IPS-NIHi11 (cell line): ENCODE measurements around the gene COL4A3.
A peak's percentile ranks its signal among the peaks of the same experiment; 100 is the strongest.
"Not testable (repeated sequence)": the region's sequence is repeated elsewhere in the genome, so short reads cannot be mapped to it uniquely, and the experiment has no call there.

Experiments used
- DNase-seq: peaks from one replicate; pipeline ENCODE4 v3.0.0; 2012; ENCODE audit warnings: mixed read lengths, low spot score

Gene COL4A3

DNA sequence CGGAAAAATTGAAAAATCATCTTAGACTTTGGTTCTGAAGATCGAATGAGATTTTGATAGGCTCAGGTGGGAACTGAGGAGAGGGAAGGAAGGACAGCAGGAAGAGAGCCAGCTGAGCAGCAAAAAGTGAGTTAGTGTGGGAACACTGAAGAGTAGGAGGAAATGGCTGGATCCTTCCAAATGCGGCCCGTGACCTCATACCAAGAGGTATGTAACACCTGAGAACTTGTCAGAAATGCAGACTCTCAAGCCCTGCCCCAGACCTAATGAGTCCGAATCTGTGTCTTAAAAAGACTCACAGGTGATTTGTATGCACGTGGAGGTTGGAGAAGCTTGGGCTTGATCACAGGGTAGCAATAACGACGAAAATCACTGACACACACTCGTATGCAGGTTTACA is 42.0 kb downstream of the COL4A3 start:
- no peak for DNase-seq

DNA sequence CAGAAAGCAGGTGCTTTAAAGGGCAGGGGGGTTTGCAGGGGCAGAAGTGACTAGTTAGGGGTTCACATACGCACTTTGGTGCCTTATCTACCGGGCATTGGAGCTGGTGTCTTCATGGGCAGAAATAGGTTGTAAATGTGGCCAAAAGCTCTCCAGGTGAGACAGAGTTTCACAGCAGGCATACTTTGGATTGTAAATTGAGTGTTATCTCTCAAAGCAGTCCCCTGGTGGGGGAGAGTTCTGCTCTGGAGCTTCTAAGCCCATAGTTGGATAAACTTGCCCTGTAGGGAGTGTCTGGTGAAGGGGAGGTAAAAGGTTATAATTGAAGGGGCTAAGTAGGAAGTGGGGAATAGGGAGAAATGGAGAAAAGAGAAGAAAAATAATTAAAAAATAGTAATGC is 43.1 kb downstream of the COL4A3 start:
- no peak for DNase-seq

- no peak for DNase-seq
Observed at GRCh38 chr2:227214622-227215041, 50.2 kb downstream of the COL4A3 start.

DNA sequence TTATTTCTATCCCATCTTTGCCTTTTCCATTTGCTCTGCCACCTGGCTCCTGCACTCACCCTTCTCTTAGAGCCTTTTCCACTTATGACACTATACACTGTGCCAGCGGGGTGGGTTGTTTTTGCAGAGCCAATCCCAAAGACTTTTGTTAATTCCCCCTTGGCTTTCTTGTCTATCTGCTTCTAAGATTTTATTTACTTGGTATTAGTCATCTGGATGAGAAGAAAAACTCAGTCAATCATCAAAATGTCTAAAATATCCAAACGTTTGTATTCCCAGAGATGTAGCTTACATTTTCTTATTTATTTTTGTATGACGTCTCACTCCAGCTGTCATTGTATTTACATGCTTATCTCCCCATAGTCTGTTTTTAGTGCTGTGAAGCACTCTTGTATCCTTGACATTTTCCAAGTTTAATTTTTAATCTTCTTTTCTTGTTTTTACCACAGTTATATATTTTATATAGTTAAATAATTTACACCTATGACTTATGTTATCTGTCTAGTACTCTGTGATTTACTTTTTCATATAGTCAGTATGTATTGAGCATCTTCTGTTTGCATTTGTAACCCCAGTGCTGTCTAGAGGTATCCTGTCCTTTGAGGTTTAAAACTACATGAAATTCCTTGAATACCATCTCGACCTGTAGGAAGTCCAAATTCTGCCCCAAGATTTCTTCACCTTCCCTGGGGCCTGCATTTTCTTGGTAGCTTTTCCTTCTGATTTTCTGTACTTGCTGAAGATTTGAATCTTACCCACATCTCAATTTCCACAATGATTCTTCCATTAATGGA is 55.1 kb downstream of the COL4A3 start:
- no peak for DNase-seq

DNA sequence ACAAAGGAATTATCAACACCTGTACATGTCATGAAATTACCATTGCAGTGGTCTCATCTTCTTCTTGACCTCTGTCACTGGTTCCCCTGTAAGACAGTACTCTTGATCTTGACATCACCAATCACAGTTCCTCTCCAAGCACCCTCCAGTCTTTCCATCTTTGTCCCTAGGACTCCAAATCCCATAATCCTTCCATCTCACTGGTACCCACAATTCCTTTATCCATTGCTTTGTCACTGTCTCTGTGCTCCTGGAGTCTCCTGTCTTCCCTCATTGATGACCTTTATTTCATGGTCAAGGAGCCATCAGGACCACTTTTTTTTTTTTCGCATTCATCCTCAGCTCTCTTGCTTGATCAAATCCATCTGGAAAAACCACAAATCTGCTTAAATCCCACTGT is 56.7 kb downstream of the COL4A3 start:
- DNase-seq: peak; percentile 35

DNA sequence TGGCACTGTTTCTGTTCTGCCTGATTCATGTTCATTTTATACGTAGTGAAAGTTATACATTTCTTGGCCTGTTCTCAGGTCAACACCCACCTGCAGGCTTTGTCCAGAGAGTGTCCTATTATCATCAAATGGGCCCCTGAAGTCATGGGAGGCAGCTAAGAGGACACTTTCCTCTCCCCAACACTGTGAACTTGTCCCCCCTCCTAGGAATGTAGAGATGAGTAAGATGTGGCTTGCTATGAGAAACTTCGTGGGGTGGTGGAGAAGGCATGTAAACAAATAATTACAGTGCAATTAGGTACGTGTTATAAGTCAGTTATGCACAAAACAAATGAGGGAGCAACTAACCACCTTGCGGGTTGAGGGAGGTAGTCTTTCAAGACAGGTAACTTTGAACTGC is 57.9 kb downstream of the COL4A3 start:
- no peak for DNase-seq

DNA sequence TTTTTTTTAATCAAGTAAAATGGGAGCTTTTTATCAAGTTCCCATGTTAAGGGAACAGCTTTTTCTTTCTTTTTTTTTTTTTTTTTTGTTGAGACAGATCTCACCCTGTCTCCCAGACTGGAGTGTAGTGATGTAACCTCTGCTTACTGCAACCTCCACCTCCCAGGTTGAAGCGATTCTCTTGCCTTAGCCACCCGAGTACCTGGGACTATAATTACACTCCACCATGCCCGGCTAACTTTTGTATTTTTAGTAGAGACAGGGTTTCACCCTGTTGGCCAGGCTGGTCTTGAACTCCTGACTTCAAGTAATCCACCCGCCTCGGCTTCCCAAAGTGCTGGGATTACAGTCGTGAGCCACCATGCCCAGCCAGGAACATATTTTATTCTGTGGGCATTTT is 61.2 kb downstream of the COL4A3 start:
- not testable (repeated sequence) for DNase-seq

GRCh38 chr2:227228061-227228667 is 63.7 kb downstream of the COL4A3 start:
- DNase-seq: peak; percentile 24

- DNase-seq: no peak
Observed at GRCh38 chr2:227230151-227230550, 65.7 kb downstream of the COL4A3 start.

GRCh38 chr2:227234429-227234828 is 70.0 kb downstream of the COL4A3 start:
- no peak for DNase-seq

DNA sequence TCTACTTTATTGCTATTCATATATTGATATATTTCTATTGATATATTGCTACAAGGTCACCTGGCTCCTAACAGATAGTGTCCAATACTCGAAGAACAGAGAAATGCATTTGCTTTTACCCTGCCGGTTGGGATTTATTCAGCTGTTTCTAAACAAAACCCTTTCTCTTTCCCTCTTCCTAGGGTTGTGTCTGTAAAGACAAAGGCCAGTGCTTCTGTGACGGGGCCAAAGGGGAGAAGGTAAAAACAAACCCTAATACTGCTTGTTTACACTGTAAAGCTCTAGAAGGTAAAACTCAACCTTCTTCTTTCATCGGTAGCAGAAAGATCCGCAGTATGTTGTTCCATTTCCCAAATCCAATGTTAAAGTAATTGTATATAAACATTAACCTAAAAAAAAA is 73.4 kb downstream of the COL4A3 start:
- DNase-seq: no peak

GRCh38 chr2:227238238-227239237 is 74.1 kb downstream of the COL4A3 start:
- peak; percentile 63 for DNase-seq

DNA sequence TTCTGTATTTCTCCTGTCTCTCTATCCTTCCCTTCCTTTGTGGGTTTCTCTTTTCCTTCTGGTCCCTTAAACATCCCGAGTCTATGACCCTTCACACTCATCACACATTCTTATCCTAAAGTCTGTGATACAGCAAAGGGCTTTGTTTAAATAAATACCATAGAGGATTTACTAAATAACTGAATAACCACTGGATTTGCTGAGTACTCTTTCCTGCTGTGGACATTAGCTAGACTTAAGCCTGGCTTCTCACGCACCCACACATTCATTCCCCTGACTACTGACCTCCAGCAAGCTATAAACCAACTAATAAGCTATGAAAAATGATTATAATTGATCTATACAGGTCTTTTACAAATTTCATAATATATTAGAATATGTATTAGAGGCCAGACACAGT is 76.6 kb downstream of the COL4A3 start:
- DNase-seq: no peak

DNA sequence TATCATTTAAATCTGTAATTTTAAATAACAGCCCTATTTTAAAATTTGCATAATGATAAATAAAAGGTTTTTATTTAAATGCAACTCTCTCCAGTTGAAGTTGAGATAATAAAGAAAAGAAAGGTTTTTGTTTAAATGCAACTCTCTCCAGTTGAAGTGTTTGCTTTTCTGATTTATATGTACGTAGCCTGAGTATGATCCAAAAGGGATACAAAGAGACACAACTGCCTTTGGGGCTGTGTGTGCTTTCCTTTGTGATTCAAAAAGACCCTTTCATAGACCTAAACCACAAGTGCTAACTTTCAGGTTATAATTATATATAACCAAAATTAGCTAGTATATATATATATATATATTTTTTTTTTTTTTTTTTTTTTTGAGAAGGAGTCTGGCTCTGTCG is 84.5 kb downstream of the COL4A3 start:
- DNase-seq: no peak

- no peak for DNase-seq
Observed at GRCh38 chr2:227252831-227253230, 88.4 kb downstream of the COL4A3 start.

- DNase-seq: no peak
Observed at GRCh38 chr2:227256605-227257004, 92.2 kb downstream of the COL4A3 start.

DNA sequence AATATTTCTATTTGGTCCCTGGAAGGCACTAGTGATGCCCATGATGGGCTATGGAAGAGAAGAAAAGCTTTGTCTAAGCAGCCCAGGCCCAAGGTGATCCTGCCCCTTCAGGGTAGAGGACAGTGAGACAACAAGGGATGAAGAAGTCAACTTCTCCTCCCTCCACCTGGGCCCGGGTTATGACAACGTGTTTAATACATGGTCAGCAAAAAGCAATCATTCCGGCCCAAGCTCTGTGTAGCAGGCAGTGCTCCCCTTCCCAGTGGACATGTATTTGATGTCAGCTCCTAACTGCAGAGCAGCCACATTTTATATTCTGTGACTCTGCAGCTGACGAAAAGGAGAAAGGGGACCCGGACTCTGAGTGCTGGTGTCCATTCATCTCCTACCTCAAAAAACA is 93.4 kb downstream of the COL4A3 start:
- no peak for DNase-seq

DNA sequence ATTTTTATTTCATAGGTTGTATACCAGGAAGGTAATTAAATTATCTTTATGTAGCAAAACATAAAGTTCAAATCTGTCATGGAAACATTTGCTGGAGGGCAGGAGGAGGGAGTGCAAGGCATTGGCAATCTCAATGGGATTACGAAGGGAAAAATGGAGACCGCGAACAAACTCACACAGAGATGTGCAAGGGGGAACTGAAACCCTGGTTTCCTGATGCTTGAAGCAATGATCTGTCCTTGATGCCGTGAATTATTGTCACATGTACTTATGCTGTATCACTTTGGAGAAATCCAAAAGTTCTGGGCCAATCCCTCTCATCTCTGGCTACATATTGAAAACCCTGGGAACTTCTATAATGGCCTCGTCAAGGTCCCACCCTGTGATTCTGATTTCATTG is 95.6 kb downstream of the COL4A3 start:
- DNase-seq: no peak

GRCh38 chr2:227267410-227268115 is 103.1 kb downstream of the COL4A3 start:
- no peak for DNase-seq

DNA sequence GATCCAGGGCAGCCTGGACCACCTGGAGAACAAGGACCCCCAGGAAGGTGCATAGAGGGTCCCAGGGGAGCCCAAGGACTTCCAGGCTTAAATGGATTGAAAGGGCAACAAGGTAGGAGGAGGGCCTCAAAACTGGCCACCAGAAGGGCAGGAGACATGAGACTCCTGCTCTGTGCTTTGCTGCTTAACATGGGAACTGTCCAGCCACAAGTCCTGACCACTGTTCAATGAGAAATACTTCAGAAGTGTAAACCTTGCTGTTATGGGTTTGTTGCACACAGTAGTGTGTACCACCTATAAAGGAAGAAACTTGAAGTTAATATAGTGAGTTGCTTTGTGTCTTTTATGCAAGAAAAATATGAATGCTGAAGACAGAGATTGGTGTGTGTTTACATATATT is 116.5 kb downstream of the COL4A3 start:
- no peak for DNase-seq

GRCh38 chr2:227285741-227286236 is 121.4 kb downstream of the COL4A3 start:
- DNase-seq: no peak

DNA sequence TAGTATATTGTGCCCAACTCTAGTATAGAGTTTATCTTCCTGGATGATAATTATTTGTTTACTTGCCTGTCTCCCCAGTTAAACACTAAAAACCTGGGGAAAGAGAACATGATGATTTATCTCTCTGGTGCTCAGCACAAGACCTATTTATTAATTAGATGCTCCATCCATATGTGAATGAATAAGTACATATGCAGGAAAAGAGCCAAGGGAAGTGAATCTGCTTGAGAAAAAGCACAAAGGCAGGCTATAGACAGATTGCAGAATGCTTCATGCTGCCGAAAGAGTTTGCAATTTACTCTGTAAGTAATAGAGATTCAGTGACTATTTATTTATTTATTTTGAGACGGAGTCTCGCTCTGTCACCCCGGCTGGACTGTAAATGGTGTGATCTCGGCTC is 123.3 kb downstream of the COL4A3 start:
- DNase-seq: no peak
